Measurements from ENCODE around the gene MYO10. TPM values are rescaled to one million over a fixed set of nuclear protein-coding genes. Genes with fewer than 3 reads are reported as not detected.

MYO10 gene
- total RNA-seq, 3 donors from 2014 or later, result 8.6 to 22.6 (median 21.2) TPM

- DNase-seq (ENCODE audit: low spot score in 2 of 2), result no peak
- TF ChIP-seq CTCF (IDR thresholded peaks at IDR 0.05), result no peak
- TF ChIP-seq POLR2A (IDR thresholded peaks at IDR 0.05), result no peak
- no peak for TF ChIP-seq POLR2AphosphoS5 (IDR thresholded peaks at IDR 0.05)
- Histone ChIP-seq H3K36me3 (no peaks in the 10 kb centered on the region), H3K27me3 (no peaks in the 10 kb centered on the region), H3K4me3 (no peak overlapping the region), H3K4me1 (no peaks in the 10 kb centered on the region), H3K9me3 (no peaks in the 10 kb centered on the region), H3K27ac (no peak overlapping the region)
- intact Hi-C loops (cut with DNase I; ENCODE audit: low total_unique reads), result no loop called here
These were observed 32.4 kb downstream of the MYO10 start for GRCh38 chr5:16903480-16904300.

DNA sequence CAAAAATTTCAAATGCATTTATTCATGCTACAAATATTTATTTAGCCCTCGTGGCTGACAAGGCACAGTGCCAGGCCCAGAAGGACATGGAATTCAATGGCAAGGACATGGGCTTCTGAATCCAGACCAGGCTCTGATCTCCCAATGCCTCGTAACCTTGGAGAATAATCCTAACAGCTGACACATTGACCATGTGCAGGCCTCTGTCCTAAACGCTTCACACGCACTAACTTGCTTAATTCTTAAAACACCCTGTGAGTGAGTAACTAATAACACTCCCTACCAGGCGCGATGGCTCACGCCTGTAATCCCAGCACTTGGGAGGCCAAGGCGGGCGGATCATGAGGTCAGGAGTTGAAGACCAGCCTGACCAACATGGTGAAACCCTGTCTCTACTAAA lies 33.2 kb downstream of the MYO10 start:
- Histone ChIP-seq H3K4me1 (no peaks in the 10 kb centered on the region), H3K36me3 (no peaks in the 10 kb centered on the region), H3K27ac (no peak overlapping the region), H3K9me3 (no peaks in the 10 kb centered on the region), H3K4me3 (no peak overlapping the region), H3K27me3 (no peaks in the 10 kb centered on the region)
- DNase-seq (ENCODE audit: low spot score in 2 of 2), result no peak
- TF ChIP-seq POLR2A (IDR thresholded peaks at IDR 0.05) (no peak), POLR2AphosphoS5 (IDR thresholded peaks at IDR 0.05) (no peak), CTCF (IDR thresholded peaks at IDR 0.05) (no peak)
- intact Hi-C loops (cut with DNase I; ENCODE audit: low total_unique reads), result no loop called here

- Histone ChIP-seq H3K4me1 (no peaks in the 10 kb centered on the region), H3K4me3 (no peak overlapping the region), H3K9me3 (no peaks in the 10 kb centered on the region), H3K36me3 (no peaks in the 10 kb centered on the region), H3K27me3 (no peaks in the 10 kb centered on the region), H3K27ac (no peak overlapping the region)
- no peak for DNase-seq (ENCODE audit: low spot score in 2 of 2)
- no peak for TF ChIP-seq POLR2A (IDR thresholded peaks at IDR 0.05)
- no peak for TF ChIP-seq CTCF (IDR thresholded peaks at IDR 0.05)
- no peak for TF ChIP-seq POLR2AphosphoS5 (IDR thresholded peaks at IDR 0.05)
- intact Hi-C loops (cut with DNase I; ENCODE audit: low total_unique reads), result no loop called here
These were observed 35.0 kb downstream of the MYO10 start for GRCh38 chr5:16901021-16901644.

DNA sequence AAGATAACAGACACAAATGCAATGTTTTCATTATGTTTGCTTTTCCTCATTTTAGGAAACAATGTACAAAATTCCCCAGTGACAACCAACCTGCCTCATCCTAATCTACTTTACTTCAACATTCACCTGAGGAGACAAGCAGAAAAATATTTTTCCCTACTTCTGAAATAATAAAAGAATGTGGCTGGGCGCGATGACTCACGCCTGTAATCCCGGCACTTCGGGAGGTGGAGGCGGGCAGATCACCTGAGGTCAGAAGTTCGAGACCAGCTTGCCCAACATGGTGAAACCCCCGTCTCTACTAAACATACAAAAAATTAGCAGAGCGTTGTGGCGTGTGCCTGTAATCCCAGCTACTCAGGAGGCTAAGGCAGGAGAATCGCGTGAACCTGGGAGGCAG lies 36.9 kb downstream of the MYO10 start:
- TF ChIP-seq POLR2AphosphoS5 (IDR thresholded peaks at IDR 0.05), result no peak
- no peak for TF ChIP-seq POLR2A (IDR thresholded peaks at IDR 0.05)
- no peak for TF ChIP-seq CTCF (IDR thresholded peaks at IDR 0.05)
- Histone ChIP-seq H3K27ac (no peak overlapping the region), H3K36me3 (no peaks in the 10 kb centered on the region), H3K9me3 (no peaks in the 10 kb centered on the region), H3K27me3 (no peaks in the 10 kb centered on the region), H3K4me1 (peaks cover 0 to 8% of the 10 kb centered on the region in 2 donors), H3K4me3 (no peak overlapping the region)
- no peak for DNase-seq (ENCODE audit: low spot score in 2 of 2)
- intact Hi-C loops (cut with DNase I; ENCODE audit: low total_unique reads), result no loop called here

DNA sequence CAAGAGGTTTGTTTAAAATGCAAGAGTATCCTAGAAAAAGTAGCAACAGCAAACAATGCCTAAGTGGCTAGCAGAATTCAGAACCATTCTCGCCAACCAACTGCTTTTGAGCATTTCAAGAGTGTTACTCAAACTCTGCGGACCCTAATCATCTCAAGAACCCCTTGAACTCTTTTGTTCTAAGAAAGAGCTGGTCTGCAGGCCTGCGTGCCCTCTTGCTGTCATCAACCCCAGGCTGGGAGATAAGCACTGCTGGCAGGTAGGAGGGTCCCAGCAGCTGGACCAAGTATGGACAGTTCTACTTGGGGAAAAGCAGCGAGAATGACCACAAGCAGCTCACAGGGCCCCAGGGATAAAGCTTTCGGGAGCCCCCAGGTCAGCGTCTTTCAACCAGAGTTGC lies 38.3 kb downstream of the MYO10 start:
- H3K36me3 ChIP-seq, result no peaks in the 10 kb centered on the region
- H3K27me3 ChIP-seq, result no peaks in the 10 kb centered on the region
- no peaks in the 10 kb centered on the region for H3K9me3 ChIP-seq
- TF ChIP-seq POLR2AphosphoS5 (IDR thresholded peaks at IDR 0.05), result no peak
- TF ChIP-seq POLR2A (IDR thresholded peaks at IDR 0.05), result no peak
- no peak for TF ChIP-seq CTCF (IDR thresholded peaks at IDR 0.05)
- no peak for DNase-seq (ENCODE audit: low spot score in 2 of 2)
- peaks cover 0 to 10% of the 10 kb centered on the region in 2 donors for H3K4me1 ChIP-seq
- H3K4me3 ChIP-seq, result no peak overlapping the region
- intact Hi-C loops (cut with DNase I; ENCODE audit: low total_unique reads), result no loop called here
- H3K27ac ChIP-seq, result no peak overlapping the region

Data from breast epithelium (tissue), 4 donors.